B cell (primary cell): Measurements from ENCODE around the gene SCN1B. TPM values are rescaled to one million over a fixed set of nuclear protein-coding genes. Genes with fewer than 3 reads are reported as not detected.

ENCODE experiments used
- ATAC-seq: fragments of 200-7000 bp; cut with Tn5 transposase; one replicate; pipeline ENCODE4 v1.10.0; 2021; ENCODE audit warnings: low read depth, mild to moderate bottlenecking, moderate number of reproducible peaks, moderate library complexity
- CTCF ChIA-PET: fragments of 350-600 bp; sonication (Branson Sonifier 250); formaldehyde crosslinking; loops from one replicate; lab custom pipeline; 2021; ENCODE audit warnings: antibody characterized with exemption, inconsistent platforms; lab: Charles Lee
- POLR2A ChIA-PET: fragments of 350-600 bp; sonication (Branson Sonifier 250); formaldehyde crosslinking; loops from one replicate; lab custom pipeline; 2021; ENCODE audit warnings: antibody characterized with exemption; lab: Charles Lee
- DNase-seq: peaks from one replicate; pipeline ENCODE4 v3.0.0; 2013
- H2AFZ ChIP-seq: 2 replicates; pipeline ENCODE4 v1.6.1; 2012; ENCODE audit warnings: mild to moderate bottlenecking, low read depth, low read length; ENCODE audit not compliant: insufficient read depth, poor library complexity, severe bottlenecking
- H3K27ac ChIP-seq, 2 donors: 1 replicate in 1 of 2; 2 replicates in 1 of 2; pipeline ENCODE4 v1.5.1; 2012 to 2013; ENCODE audit warnings: low read length in 2 of 2, mild to moderate bottlenecking in 2 of 2, moderate library complexity in 1 of 2
- H3K27me3 ChIP-seq, 4 experiments: fragments of 200-600 bp in 1 of 4; sonication (generic) in 1 of 4; replicated peaks in 1 of 4; 1 replicate in 2 of 4; 2 replicates in 2 of 4; pipeline versions ENCODE4 v1.6.1 to v1.7.0; 2013 to 2016; ENCODE audit warnings: low read length in 3 of 4, mild to moderate bottlenecking in 2 of 4, mixed read lengths in 1 of 4, moderate library complexity in 1 of 4; ENCODE audit not compliant: insufficient read depth in 4 of 4, control insufficient read depth in 3 of 4; ENCODE audit errors: control extremely low read depth in 1 of 4
- H3K36me3 ChIP-seq, 2 experiments: replicated peaks in 1 of 2; 1 replicate in 1 of 2; 2 replicates in 1 of 2; pipeline versions ENCODE4 v1.6.1 to v1.7.1; 2013; ENCODE audit warnings: low read length in 1 of 2; ENCODE audit not compliant: insufficient read depth in 2 of 2, control insufficient read depth in 1 of 2; ENCODE audit errors: control extremely low read depth in 1 of 2, extremely low read depth in 1 of 2
- H3K4me1 ChIP-seq, 2 donors: fragments of 200-600 bp in 1 of 2; sonication (generic) in 1 of 2; 1 replicate in 1 of 2; 2 replicates in 1 of 2; pipeline versions ENCODE4 v1.5.1 to v1.6.1; 2013 to 2017; ENCODE audit warnings: low read length in 2 of 2; ENCODE audit not compliant: control insufficient read depth in 2 of 2, insufficient read depth in 2 of 2
- H3K4me2 ChIP-seq: replicated peaks from 2 replicates; pipeline ENCODE3; 2012; ENCODE audit warnings: mild to moderate bottlenecking, low read depth, low read length; ENCODE audit not compliant: poor library complexity, severe bottlenecking
- H3K4me3 ChIP-seq, 5 experiments: fragments of 200-600 bp in 1 of 5; sonication (generic) in 1 of 5; 1 replicate in 3 of 5; 2 replicates in 2 of 5; pipeline versions ENCODE4 v1.5.1 to v1.7.0; 2011 to 2016; ENCODE audit warnings: low read length in 4 of 5, mild to moderate bottlenecking in 4 of 5, low read depth in 2 of 5, control low read depth in 1 of 5, moderate library complexity in 1 of 5; ENCODE audit not compliant: insufficient read depth in 1 of 5; ENCODE audit errors: control extremely low read depth in 1 of 5, extremely low read depth in 1 of 5
- H3K79me2 ChIP-seq: fragments of 200-600 bp; sonication (generic); one replicate; pipeline ENCODE4 v1.6.0; 2016; ENCODE audit warnings: low read length; ENCODE audit not compliant: control insufficient read depth, insufficient read depth
- H3K9ac ChIP-seq: fragments of 200-600 bp; sonication (generic); 2 replicates; pipeline ENCODE4 v1.6.1; 2017; ENCODE audit warnings: mild to moderate bottlenecking, low read length, moderate library complexity
- H3K9me3 ChIP-seq, 3 donors: one replicate each; pipeline versions ENCODE4 v1.6.1 to v1.7.1; 2013; ENCODE audit warnings: low read length in 2 of 3; ENCODE audit not compliant: control insufficient read depth in 2 of 3, insufficient read depth in 1 of 3; ENCODE audit errors: control extremely low read depth in 1 of 3
- H4K20me1 ChIP-seq: 2 replicates; pipeline ENCODE4 v1.6.0; 2012; ENCODE audit warnings: mild to moderate bottlenecking, low read length; ENCODE audit not compliant: insufficient read depth, control insufficient read depth, poor library complexity, severe bottlenecking
- H3K27ac Mint-ChIP-seq: one replicate; pipeline ENCODE4 v1.8.0; 2021; ENCODE audit warnings: mixed read lengths
- H3K27me3 Mint-ChIP-seq: one replicate; pipeline ENCODE4 v1.8.0; 2021; ENCODE audit warnings: mixed read lengths
- H3K4me1 Mint-ChIP-seq: one replicate; pipeline ENCODE4 v1.8.0; 2021; ENCODE audit warnings: mixed read lengths
- H3K4me3 Mint-ChIP-seq: one replicate; pipeline ENCODE4 v1.8.0; 2021; ENCODE audit warnings: mixed read lengths
- H3K9me3 Mint-ChIP-seq: one replicate; pipeline ENCODE4 v1.8.0; 2022; ENCODE audit warnings: mixed read lengths; ENCODE audit not compliant: insufficient read depth
- CTCF ChIP-seq: fragments of 200-600 bp; IDR thresholded peaks from one replicate; pipeline ENCODE4 v1.8.0; 2022; ENCODE audit warnings: antibody characterized with exemption, mild to moderate bottlenecking
- EZH2 ChIP-seq: IDR thresholded peaks from 2 replicates; pipeline ENCODE4 v1.6.1; 2012; ENCODE audit warnings: borderline replicate concordance, low read depth, mild to moderate bottlenecking, moderate library complexity, low read length; ENCODE audit not compliant: insufficient read depth, poor library complexity, severe bottlenecking
- WGBS: methylation state at CpG from one replicate; pipeline ENCODE4 v1.1.5; 2013; ENCODE audit warnings: missing lambda C conversion rate; ENCODE audit not compliant: insufficient coverage; 5-methylcytosine and 5-hydroxymethylcytosine counted together
- intact Hi-C: fragments of 100-400 bp; cut with micrococcal nuclease; formaldehyde crosslinking; loops from one replicate; pipeline ENCODE4 v1.10.0; 2022
- polyA plus RNA-seq: library from polyadenylated mRNA; depleted of rRNA; stranded (reverse); fragments of >200 nt; gene quantifications from 2 replicates; pipeline ENCODE4 v1.2.3, GENCODE V29; 2012
- total RNA-seq, 2 donors: library from RNA; stranded (reverse); fragments of 120-200 nt in 1 of 2; gene quantifications; 1 replicate in 1 of 2; 2 replicates in 1 of 2; pipeline versions ENCODE4 v1.2.3 to v1.2.4, GENCODE V29; 2013 to 2022

The SCN1B gene
- total and polyA plus RNA-seq, 2 donors (not counting 1 experiment from before 2014, with no cell fraction given): 0.52 to 0.72 TPM

DNA sequence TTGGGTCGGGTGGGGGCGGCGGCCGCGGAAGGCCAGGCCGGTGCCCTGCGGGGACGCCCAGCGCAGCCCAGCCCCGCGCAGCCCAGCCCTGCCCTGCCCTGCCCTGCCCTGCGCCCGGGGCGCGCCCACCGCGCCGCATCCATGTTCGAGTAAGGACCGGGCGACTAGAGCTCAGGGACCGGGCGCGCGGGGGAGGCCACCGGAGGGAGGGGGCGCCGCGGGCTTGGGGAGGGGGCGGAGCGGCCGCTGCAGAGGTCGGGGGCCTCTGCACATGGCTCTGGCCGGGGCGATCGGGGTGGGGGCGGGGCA is 30.0 kb upstream of the SCN1B start:
- H3K9me3 ChIP-seq: no peaks in the 10 kb centered on the region
- H3K4me1 ChIP-seq: peaks cover 47 to 67% of the 10 kb centered on the region in 2 donors
- peak overlapping the region in 1 of 2 donors; percentile 84 for H3K27ac ChIP-seq
- no peak overlapping the region for H3K27ac Mint-ChIP-seq
- no peaks in the 10 kb centered on the region for H3K27me3 Mint-ChIP-seq
- H3K9ac ChIP-seq: peak overlapping the region; percentile 76
- no peak for DNase-seq
- no peak for TF ChIP-seq EZH2
- TF ChIP-seq CTCF: no peak
- H3K4me2 ChIP-seq: peak overlapping the region; percentile 99
- H3K36me3 ChIP-seq: peaks cover 3 to 4% of the 10 kb centered on the region in 2 experiments
- ATAC-seq: no peak
- H3K27me3 ChIP-seq: no peaks in the 10 kb centered on the region
- H3K4me3 ChIP-seq: peak overlapping the region in 4 of 5 experiments; percentile 66 to 79 (median 71)
- whole genome bisulfite sequencing: under 1% methylated on average over 37 of the region's 37 CpGs
- POLR2A ChIA-PET: interaction anchor here (0.6 to 1.2 kb wide), 2 partner anchors 27 to 455 kb away, joined by 3 to 6 read pairs; no protein-coding TSS in a partner anchor
- intact Hi-C loops: loop anchor here (5.0 kb wide), 1 partner anchor 268 kb away; the partner anchor contains the start of gene ZNF181
- no peak overlapping the region for H3K4me3 Mint-ChIP-seq
- CTCF ChIA-PET: interaction anchor here (0.6 to 5.0 kb wide), 3 partner anchors 13 to 1467 kb away, joined by 3 to 32 read pairs (median 3); no protein-coding TSS in a partner anchor
- H4K20me1 ChIP-seq: peaks cover 27% of the 10 kb centered on the region
- peak overlapping the region; percentile 92 for H2AFZ ChIP-seq
- H3K79me2 ChIP-seq: peaks cover 53% of the 10 kb centered on the region
- H3K4me1 Mint-ChIP-seq: peaks cover 59% of the 10 kb centered on the region
- H3K9me3 Mint-ChIP-seq: no peaks in the 10 kb centered on the region
